VCaP (cell line): ENCODE measurements around the gene PRSS8.
A peak's percentile ranks its signal among the peaks of the same experiment; 100 is the strongest.
"Not testable (repeated sequence)": the region's sequence is repeated elsewhere in the genome, so short reads cannot be mapped to it uniquely, and the experiment has no call there.

Experiments
- H3K27ac ChIP-seq: fragments of 450-650 bp; 2 replicates; pipeline ENCODE4 v1.5.1; 2017
- TF ChIP-seq, protein P1 (sequence below): fragments of 450-650 bp; conservative IDR thresholded peaks from 2 replicates; pipeline ENCODE4 v1.5.1; 2017; ENCODE audit warnings: mild to moderate bottlenecking, moderate library complexity

Gene PRSS8

DNA sequence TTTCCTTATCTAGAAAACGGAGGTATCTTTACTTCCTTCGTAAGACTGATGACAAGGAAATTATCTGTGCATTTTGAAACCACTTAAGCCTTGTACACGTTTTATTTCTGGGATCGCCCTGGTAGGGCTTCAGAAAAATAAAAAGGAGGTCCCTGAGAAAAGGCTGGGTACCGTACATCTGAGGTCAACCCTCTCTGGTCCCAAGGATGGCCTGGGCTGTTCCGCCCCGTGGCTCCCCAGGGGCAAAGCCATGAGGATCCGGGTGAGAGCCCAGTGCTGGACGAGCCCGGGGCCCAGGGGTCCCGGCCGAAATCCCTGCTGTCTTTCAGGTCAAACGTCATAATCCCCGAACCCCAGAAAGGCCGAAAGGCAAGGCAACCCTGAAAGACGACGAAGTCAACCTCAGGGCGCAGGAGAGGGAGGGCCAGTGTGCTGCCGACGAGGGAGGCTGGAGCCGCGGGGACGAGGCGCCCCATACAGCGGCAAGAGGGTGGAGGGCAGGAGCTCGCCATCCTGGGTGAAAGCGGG, 43.8 kb upstream of the PRSS8 start:
- TF ChIP-seq, protein P1, sequence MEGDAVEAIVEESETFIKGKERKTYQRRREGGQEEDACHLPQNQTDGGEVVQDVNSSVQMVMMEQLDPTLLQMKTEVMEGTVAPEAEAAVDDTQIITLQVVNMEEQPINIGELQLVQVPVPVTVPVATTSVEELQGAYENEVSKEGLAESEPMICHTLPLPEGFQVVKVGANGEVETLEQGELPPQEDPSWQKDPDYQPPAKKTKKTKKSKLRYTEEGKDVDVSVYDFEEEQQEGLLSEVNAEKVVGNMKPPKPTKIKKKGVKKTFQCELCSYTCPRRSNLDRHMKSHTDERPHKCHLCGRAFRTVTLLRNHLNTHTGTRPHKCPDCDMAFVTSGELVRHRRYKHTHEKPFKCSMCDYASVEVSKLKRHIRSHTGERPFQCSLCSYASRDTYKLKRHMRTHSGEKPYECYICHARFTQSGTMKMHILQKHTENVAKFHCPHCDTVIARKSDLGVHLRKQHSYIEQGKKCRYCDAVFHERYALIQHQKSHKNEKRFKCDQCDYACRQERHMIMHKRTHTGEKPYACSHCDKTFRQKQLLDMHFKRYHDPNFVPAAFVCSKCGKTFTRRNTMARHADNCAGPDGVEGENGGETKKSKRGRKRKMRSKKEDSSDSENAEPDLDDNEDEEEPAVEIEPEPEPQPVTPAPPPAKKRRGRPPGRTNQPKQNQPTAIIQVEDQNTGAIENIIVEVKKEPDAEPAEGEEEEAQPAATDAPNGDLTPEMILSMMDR, result no peak
- H3K27ac ChIP-seq, result peak overlapping the region; percentile 83

DNA sequence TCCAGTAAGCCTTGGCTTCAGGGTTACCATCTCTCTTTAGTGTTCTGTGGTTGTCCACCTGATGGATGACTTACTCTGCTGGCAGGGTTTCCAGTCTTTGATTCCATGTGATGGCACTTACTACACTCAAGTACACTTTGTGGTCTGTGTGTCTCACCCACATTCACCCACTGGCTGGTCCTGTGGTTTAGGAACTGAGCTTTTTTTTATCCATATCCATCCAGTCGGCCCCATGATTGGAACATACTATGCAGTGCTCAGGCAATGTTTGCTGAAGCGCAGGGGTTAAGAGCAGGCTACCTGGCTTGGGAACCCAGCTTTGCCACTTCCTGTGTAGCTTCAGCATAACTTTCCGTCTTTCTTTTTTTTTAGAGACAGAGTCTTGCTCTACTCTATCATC, 41.6 kb upstream of the PRSS8 start:
- TF ChIP-seq, protein P1, result no peak
- no peak overlapping the region for H3K27ac ChIP-seq

DNA sequence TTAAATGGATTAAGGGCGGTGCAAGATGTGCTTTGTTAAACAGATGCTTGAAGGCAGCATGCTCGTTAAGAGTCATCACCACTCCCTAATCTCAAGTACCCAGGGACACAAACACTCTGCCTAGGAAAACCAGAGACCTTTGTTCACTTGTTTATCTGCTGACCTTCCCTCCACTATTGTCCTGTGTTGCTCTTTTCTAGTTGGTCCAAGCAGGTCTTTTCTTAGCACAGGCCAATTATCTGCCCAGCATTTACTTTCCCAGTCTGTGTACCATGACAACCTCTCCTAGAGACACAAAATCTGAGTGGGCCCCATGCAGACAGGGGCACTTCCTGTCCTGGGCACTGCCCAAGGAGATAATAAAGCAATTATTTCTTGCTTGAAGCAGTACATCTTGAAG, 34.5 kb upstream of the PRSS8 start:
- H3K27ac ChIP-seq, result not testable (repeated sequence)

DNA sequence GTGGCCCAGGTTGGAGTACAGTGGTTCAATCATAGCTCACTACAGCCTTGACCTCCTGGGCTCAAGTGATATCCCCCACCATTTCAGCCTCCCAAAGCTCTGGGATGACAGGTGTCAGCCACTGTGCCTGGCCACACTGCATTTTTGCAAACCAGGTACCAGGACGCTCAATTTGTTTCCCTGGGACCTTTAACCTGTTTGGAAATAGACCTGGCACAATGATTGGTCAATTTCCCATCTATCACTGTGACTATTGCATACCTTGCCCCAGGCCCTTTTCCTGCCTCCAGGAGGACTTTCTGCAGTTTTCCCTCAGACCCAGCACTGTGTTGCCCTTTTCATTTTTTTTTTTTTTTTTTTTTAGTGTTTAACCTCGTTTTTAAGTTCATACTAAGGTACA, 33.3 kb upstream of the PRSS8 start:
- H3K27ac ChIP-seq, result no peak overlapping the region
- TF ChIP-seq, protein P1, result no peak

DNA sequence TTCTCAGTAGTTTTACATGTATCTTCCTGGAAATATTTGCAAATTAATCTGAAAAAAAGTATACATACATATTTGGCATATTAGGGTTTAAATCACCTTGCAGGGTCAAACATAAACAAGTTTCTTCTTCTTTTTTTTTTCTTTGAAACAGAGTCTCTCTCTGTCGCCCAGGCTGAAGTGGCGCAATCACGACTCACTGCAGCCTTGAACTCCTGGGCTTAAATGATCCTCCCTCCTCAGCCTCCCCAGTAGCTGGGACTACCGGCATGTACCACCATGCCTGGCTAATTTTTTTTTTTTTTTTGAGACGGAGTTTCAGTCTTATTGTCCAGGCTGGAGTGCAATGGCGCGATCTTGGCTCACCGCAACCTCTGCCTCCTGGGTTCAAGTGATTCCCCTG, 31.8 kb upstream of the PRSS8 start:
- TF ChIP-seq, protein P1, result no peak
- H3K27ac ChIP-seq, result no peak overlapping the region

DNA sequence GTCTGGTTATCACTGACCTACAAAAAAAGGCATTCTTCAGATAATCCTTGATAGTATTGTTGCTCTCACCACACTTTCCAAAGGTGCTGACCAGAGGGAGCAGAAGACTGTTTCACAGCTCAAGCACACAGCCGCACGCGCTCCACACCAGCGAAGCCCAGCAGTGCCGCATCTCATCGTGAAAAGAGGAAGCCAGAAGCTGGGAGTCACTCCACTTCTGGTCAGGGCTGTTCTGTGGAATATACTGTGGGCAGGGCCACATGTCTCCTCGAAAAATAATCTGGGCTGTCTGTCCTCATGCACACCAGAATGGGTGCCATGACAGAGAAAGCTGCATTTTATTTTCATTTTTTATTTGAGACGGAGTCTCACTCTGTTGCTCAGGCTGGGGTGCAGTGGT, 21.6 kb upstream of the PRSS8 start:
- no peak overlapping the region for H3K27ac ChIP-seq
- TF ChIP-seq, protein P1, result no peak

DNA sequence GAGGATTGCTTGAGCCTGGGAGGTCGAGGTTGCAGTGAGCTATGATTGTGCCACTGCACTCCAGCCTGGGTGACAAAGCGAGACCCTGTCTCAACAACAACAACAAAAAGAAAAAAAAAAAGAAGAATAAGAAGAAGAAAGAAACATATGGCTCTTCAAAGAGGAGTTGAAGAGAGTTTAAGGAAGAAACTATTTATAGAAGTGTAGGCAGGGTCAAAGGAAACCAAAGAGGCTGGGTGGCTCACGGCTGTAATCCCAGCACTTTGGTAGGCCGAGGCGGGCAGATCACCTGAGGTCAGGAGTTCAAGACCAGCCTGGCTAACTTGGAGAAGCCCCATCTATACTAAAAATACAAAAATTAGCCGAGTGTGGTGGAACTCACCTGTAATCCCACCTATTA, 15.4 kb upstream of the PRSS8 start:
- not testable (repeated sequence) for H3K27ac ChIP-seq

DNA sequence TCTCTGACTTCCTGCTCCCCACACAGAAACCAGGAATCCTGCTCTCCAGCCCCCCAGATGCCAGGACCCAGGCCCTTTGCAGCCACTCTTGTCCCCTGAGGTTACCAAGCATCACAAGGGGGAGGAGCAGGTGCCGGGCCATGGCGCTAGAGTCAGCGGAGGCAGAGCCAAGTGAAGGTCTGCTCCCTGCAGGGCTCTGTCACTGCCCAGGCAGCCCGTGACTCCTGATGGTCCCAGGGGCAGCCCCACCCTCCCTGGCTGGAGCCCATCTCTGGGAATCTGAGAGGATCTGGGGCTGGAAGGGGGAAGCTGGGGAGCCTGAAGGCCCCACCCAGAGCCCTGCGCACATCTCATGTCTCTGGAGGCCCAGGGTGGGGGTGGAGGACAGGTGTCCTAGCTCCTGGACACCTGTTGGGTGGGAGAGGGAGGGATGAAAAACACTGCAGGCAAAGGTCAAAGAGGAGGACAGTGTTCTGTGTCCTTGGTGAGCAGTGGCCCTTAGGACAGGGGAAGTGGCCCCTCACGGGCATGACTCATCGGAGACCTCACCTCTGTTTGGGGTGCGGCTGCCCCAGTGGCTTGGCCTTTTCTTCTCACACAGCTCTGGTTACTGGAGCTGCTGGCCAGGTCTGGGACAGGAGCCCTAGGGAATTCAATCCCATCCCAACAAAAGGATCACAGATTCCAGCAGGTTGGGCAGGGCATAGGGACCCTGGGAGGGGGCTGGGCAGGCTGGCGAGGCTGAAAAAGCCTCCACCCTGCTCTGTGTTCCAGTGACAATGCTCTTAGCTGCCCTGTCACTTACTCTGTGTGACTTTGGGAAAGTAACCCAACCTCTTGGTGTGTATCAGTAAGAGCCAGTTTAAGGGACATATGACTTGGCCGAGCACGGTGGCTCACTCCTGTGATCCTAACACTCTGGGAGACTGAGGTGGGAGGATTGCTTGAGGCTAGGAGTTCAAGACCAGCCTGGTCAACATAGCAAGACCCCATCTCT, 14.7 kb upstream of the PRSS8 start, which contains the start of gene PRSS36:
TSS of gene PRSS36 (minus strand) at position 173 of the 997 bp plus-strand sequence. CDS start at position 142, 31 bp downstream.
- H3K27ac ChIP-seq, result no peak within 1 kb of the TSS
- TF ChIP-seq, protein P1, result no peak
